ENCODE measurements around the gene CDX1.

CDX1 gene

GRCh38 chr5:150222906-150223305 lies 56.3 kb downstream of the CDX1 start:
- Histone ChIP-seq H3K36me3 (no peaks in the 10 kb centered on the region), H3K4me3 (ENCODE audit: low read depth in 1 of 2, low read length in 1 of 2) (no peak overlapping the region), H3K4me1 (ENCODE audit: control insufficient read depth in 1 of 2, insufficient read depth in 1 of 2, low read depth in 1 of 2, low read length in 1 of 2) (no peaks in the 10 kb centered on the region), H3K27me3 (no peaks in the 10 kb centered on the region), H3K27ac (no peak overlapping the region), H3K9me3 (no peaks in the 10 kb centered on the region)
- TF ChIP-seq CTCF (IDR thresholded peaks at IDR 0.05) = no peak

- Histone ChIP-seq H3K4me1 (ENCODE audit: control insufficient read depth in 1 of 2, insufficient read depth in 1 of 2, low read depth in 1 of 2, low read length in 1 of 2) (no peaks in the 10 kb centered on the region), H3K4me3 (ENCODE audit: low read depth in 1 of 2, low read length in 1 of 2) (no peak overlapping the region), H3K9me3 (no peaks in the 10 kb centered on the region), H3K27ac (no peak overlapping the region), H3K27me3 (no peaks in the 10 kb centered on the region), H3K36me3 (no peaks in the 10 kb centered on the region)
- TF ChIP-seq CTCF (IDR thresholded peaks at IDR 0.05) = no peak
Measured at GRCh38 chr5:150223474-150223873, 56.9 kb downstream of the CDX1 start.

GRCh38 chr5:150224483-150225027 lies 58.0 kb downstream of the CDX1 start:
- no peak for TF ChIP-seq CTCF (IDR thresholded peaks at IDR 0.05)
- no peaks in the 10 kb centered on the region for H3K4me1 ChIP-seq (ENCODE audit: control insufficient read depth in 1 of 2, insufficient read depth in 1 of 2, low read depth in 1 of 2, low read length in 1 of 2)
- no peak overlapping the region for H3K27ac ChIP-seq
- H3K27me3 ChIP-seq = no peaks in the 10 kb centered on the region
- no peak overlapping the region for H3K4me3 ChIP-seq (ENCODE audit: low read depth in 1 of 2, low read length in 1 of 2)
- H3K36me3 ChIP-seq = no peaks in the 10 kb centered on the region
- H3K9me3 ChIP-seq = no peaks in the 10 kb centered on the region

- Histone ChIP-seq H3K27ac (no peak overlapping the region), H3K4me3 (ENCODE audit: low read depth in 1 of 2, low read length in 1 of 2) (no peak overlapping the region), H3K36me3 (no peaks in the 10 kb centered on the region), H3K27me3 (no peaks in the 10 kb centered on the region), H3K9me3 (no peaks in the 10 kb centered on the region), H3K4me1 (ENCODE audit: control insufficient read depth in 1 of 2, insufficient read depth in 1 of 2, low read depth in 1 of 2, low read length in 1 of 2) (no peaks in the 10 kb centered on the region)
- no peak for TF ChIP-seq CTCF (IDR thresholded peaks at IDR 0.05)
Measured at GRCh38 chr5:150227036-150227435, 60.5 kb downstream of the CDX1 start.

- H3K27me3 ChIP-seq = no peaks in the 10 kb centered on the region
- no peaks in the 10 kb centered on the region for H3K4me1 ChIP-seq (ENCODE audit: control insufficient read depth in 1 of 2, insufficient read depth in 1 of 2, low read depth in 1 of 2, low read length in 1 of 2)
- no peaks in the 10 kb centered on the region for H3K9me3 ChIP-seq
- H3K4me3 ChIP-seq (ENCODE audit: low read depth in 1 of 2, low read length in 1 of 2) = no peak overlapping the region
- TF ChIP-seq CTCF (IDR thresholded peaks at IDR 0.05) = no peak
- H3K27ac ChIP-seq = no peak overlapping the region
- H3K36me3 ChIP-seq = no peaks in the 10 kb centered on the region
Measured at GRCh38 chr5:150227606-150228273, 61.2 kb downstream of the CDX1 start.

All from neutrophil (primary cell).